ENCODE data around the gene FUT9. TPM values are rescaled to one million over a fixed set of nuclear protein-coding genes. Genes with fewer than 3 reads are reported as not detected.
"Not testable (repeated sequence)": the region's sequence is repeated elsewhere in the genome, so short reads cannot be mapped to it uniquely, and the experiment has no call there.

The FUT9 gene
- total RNA-seq, 1 experiment from 2014 or later = not detected

DNA sequence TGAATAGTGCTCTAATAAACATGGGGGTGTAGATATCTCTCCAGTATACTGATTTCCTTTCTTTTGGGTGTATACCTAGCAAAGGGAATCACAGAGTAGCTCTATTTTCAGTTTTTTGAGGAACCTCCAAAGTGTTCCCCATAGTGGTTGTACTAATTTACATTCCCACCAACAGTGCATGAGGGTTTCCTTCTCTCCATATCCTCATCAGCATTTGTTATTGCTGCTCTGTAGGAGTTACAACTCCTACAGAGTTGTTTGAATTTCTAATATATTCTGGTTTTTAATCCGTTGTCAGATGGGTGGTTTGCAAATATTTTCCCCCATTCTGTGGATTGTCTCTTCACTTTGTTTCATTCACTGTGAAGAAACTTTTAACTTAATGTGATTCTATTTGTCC, 207.9 kb downstream of the FUT9 start:
- in situ Hi-C loops (cut with HindIII; ENCODE audit: low pct_unique_long_range_greater_than_20kb, low sequenced_read_pairs) = no loop called here
- DNase-seq (ENCODE audit: low read depth, low spot score) = no peak

- in situ Hi-C loops (cut with HindIII; ENCODE audit: low pct_unique_long_range_greater_than_20kb, low sequenced_read_pairs) = no loop called here
- DNase-seq (ENCODE audit: low read depth, low spot score) = no peak
These were observed 211.4 kb downstream of the FUT9 start for GRCh38 chr6:96227135-96227534.

- DNase-seq (ENCODE audit: low read depth, low spot score) = no peak
These were observed 218.7 kb downstream of the FUT9 start for GRCh38 chr6:96234444-96234843.

GRCh38 chr6:96235927-96236326, 220.2 kb downstream of the FUT9 start:
- in situ Hi-C loops (cut with HindIII; ENCODE audit: low pct_unique_long_range_greater_than_20kb, low sequenced_read_pairs) = no loop called here
- DNase-seq (ENCODE audit: low read depth, low spot score) = no peak

More at GRCh38 chr6:96234444-96234843, 218.7 kb downstream of the FUT9 start:
- in situ Hi-C loops (cut with HindIII; ENCODE audit: low pct_unique_long_range_greater_than_20kb, low sequenced_read_pairs) = no loop called here

DNA sequence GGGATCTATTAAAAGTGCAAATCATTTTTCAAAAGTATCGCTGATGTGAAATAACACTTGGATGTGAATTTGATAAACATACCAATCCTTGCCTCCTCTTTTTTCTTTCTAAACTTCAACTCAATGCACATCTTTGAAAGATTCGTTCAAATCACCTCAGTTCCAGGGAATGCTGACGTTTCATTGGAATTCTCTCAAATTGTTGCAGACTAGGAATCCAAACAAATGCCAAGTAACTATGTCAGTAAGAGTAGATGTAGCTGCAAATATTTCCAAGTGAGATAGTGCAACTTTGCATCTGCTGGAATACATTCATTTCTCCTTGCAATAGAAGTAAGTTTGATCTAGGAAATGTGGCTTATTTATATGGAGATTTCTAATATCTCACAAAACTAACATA, 220.7 kb downstream of the FUT9 start:
- no peak for DNase-seq (ENCODE audit: low read depth, low spot score)
- in situ Hi-C loops (cut with HindIII; ENCODE audit: low pct_unique_long_range_greater_than_20kb, low sequenced_read_pairs) = no loop called here

- no peak for DNase-seq (ENCODE audit: low read depth, low spot score)
- in situ Hi-C loops (cut with HindIII; ENCODE audit: low pct_unique_long_range_greater_than_20kb, low sequenced_read_pairs) = no loop called here
These were observed 222.0 kb downstream of the FUT9 start for GRCh38 chr6:96237638-96238347.

DNA sequence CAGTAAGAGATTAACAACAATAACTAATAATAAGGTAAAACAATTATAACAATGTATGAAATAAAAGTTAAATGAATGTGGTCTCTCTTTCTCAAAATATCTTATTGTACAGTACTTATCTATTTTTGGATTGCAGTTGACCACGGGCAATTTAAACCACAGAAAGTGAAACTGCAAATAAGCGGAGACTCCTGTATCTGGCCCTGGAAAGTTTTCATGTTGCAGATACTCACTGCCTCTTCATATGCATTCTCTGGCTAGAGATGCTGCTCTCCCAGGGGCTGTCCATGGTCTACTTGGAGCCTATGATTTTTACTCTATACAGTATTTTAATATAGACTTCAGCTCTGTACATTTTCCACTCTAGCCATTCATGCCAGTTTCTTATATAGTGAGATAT, 230.8 kb downstream of the FUT9 start:
- no peak for DNase-seq (ENCODE audit: low read depth, low spot score)
- in situ Hi-C loops (cut with HindIII; ENCODE audit: low pct_unique_long_range_greater_than_20kb, low sequenced_read_pairs) = no loop called here

- no peak for DNase-seq (ENCODE audit: low read depth, low spot score)
- in situ Hi-C loops (cut with HindIII; ENCODE audit: low pct_unique_long_range_greater_than_20kb, low sequenced_read_pairs) = no loop called here
These were observed 234.0 kb downstream of the FUT9 start for GRCh38 chr6:96249755-96250154.

DNA sequence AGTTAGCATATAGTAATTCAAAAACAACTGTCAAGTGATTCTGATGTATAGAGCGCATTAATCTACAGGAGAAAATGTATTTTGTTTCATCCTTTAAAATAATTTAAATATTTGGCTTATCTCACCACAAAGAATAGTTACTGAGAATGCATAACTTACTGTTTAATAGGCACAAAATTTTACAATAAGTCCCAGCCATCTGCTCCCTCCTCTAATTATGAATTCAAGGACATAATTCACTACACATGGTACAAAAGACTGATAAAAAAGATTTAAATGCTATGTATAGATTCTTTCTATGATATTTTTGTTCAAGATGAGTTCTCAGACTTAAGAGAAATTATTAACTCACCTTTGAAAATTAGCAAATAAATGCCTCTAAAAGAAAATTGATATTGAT, 242.0 kb downstream of the FUT9 start:
- in situ Hi-C loops (cut with HindIII; ENCODE audit: low pct_unique_long_range_greater_than_20kb, low sequenced_read_pairs) = no loop called here
- DNase-seq (ENCODE audit: low read depth, low spot score) = no peak

DNA sequence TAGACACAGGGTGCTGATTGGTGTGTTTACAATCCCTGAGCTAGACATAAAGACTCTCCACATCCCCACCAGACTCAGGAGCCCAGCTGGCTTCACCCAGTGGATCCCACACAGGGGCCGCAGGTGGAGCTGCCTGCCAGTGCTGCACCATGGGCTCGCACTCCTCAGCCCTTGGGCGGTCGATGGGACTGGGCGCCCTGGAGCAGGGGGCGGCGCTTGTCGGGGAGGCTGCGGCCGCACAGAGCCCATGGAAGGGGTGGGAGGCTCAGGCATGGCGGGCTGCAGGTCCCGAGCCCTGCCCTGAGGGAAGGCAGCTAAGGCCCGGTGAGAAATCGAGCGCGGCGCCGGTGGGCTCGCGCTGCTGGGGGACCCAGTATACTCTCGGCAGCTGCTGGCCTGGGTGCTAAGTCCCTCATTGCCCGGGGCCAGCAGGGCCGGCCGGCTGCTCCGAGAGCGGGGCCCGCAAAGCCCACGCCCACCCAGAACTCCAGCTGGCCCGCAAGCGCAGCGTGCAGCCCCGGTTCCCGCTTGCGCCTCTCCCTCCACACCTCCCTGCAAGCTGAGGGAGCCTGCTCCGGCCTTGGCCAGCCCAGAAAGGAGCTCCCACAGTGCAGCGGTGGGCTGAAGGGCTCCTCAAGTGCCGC, 245.1 kb downstream of the FUT9 start:
- in situ Hi-C loops (cut with HindIII; ENCODE audit: low pct_unique_long_range_greater_than_20kb, low sequenced_read_pairs); DNase-seq (ENCODE audit: low read depth, low spot score): not testable (repeated sequence)

Measured in SK-MEL-5 (cell line).